ENCODE measurements around the gene ATP2C1.
"Not testable (repeated sequence)": the region's sequence is repeated elsewhere in the genome, so short reads cannot be mapped to it uniquely, and the experiment has no call there.

Gene ATP2C1

DNA sequence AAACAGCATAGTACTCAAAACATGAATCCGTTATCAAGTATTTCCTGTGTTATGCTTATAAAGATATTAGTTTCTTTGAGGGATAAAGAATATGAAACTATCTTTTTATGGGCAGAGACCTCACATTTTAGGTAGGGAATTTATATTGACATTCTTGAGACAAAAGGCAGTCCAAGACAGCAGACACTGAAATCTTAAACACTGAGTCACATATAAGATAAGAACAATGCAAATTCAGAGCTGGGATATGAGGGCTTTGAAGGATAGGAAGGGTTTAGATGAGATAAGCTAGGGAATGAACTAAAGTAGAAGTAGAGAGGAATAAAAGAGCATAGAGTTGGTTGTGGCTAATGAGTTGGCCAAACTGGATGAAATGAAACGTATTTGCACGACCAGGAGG is 74.3 kb downstream of the ATP2C1 start:
- H3K27me3 Mint-ChIP-seq: no peaks in the 10 kb centered on the region
- no peak for ATAC-seq (replicated peaks)
- H3K4me1 Mint-ChIP-seq: no peaks in the 10 kb centered on the region
- H3K4me3 Mint-ChIP-seq: no peak overlapping the region
- H3K9me3 Mint-ChIP-seq: no peaks in the 10 kb centered on the region
- no peak for DNase-seq
- no peak overlapping the region for H3K27ac Mint-ChIP-seq
- peaks cover 54 to 56% of the 10 kb centered on the region in 2 donors for H3K36me3 Mint-ChIP-seq

DNA sequence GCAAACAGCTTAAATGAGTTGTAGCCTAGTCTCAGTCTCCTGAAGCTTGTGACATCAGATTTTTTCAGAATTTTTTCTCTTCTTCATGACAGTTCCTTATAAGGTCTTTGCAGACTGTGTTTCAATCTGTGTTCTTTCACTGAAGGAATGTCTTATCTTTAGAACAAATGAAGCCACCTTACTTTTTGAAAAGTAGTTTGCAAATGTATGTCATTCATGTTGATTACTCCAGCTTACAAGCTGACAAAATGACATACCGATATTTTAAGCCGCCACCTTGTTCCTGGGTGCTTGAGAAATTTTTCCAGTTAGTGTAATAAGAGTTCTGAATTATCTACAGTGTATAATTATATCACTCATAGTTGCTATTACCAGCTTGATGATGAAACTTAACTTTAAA is 75.7 kb downstream of the ATP2C1 start:
- no peak overlapping the region for H3K27ac Mint-ChIP-seq
- H3K36me3 Mint-ChIP-seq: peaks cover 54 to 58% of the 10 kb centered on the region in 2 donors
- H3K4me3 Mint-ChIP-seq: no peak overlapping the region
- ATAC-seq (replicated peaks) (no peak), DNase-seq (no peak)
- no peaks in the 10 kb centered on the region for H3K9me3 Mint-ChIP-seq
- H3K4me1 Mint-ChIP-seq: no peaks in the 10 kb centered on the region
- no peaks in the 10 kb centered on the region for H3K27me3 Mint-ChIP-seq

DNA sequence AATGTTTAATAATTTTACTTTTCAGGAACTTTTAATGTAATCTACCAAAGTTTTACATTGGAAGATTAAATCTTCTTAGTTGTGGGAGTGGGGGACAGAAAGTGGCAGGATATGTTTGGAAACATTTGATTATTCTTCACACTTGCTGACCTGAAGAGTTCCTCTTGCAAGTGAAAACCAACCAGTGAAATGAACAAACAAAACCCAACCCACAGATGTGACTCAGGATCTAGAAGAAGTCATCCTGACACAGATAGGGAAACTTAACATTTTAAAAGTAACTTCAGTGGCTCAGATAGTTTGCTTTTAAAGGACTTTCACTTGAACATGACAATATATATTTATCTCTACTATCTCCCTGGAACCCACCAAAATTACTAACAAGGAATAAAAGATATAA is 77.3 kb downstream of the ATP2C1 start:
- ATAC-seq (replicated peaks): no peak
- no peaks in the 10 kb centered on the region for H3K9me3 Mint-ChIP-seq
- H3K27me3 Mint-ChIP-seq: no peaks in the 10 kb centered on the region
- no peak for DNase-seq
- peaks cover 43 to 54% of the 10 kb centered on the region in 2 donors for H3K36me3 Mint-ChIP-seq
- H3K4me3 Mint-ChIP-seq: no peak overlapping the region
- no peak overlapping the region for H3K27ac Mint-ChIP-seq
- no peaks in the 10 kb centered on the region for H3K4me1 Mint-ChIP-seq

DNA sequence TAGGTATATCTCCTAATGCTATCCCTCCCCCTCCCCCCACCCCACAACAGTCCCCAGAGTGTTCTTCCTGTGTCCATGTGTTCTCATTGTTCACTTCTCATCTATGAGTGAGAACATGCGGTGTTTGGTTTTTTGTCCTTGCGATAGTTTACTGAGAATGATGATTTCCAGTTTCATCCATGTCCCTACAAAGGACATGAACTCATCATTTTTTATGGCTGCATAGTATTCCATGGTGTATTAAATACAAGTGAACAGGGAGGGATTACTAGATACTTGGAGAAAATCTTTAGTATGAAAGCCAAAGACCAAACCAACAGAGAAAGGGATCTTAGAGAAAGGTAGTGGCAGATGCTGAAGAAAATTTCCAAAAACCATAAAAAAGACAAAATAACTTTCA is 78.7 kb downstream of the ATP2C1 start:
- H3K9me3 Mint-ChIP-seq; DNase-seq; H3K4me1 Mint-ChIP-seq; H3K27me3 Mint-ChIP-seq; H3K4me3 Mint-ChIP-seq; ATAC-seq (replicated peaks): not testable (repeated sequence)
- H3K27ac Mint-ChIP-seq: peak overlapping the region; percentile 38
- peaks cover 43 to 56% of the 10 kb centered on the region in 2 donors for H3K36me3 Mint-ChIP-seq

DNA sequence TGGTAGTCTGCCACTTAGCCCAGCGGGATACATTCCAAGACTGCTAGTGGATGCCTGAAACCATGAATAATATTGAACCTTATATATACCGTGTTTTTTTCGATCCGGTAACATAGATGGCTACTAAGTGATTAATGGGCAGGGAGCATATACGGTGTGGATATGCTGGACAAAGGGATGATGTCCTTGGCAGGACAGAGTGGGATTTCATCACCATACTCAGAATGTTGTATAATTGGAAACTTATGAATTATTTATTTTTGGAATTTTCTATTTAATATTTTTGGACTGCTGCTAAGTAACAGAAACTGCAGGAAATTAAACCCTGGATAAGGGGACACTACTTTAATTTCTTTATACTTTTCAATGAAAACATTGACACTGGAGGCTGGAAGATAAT is 79.5 kb downstream of the ATP2C1 start:
- DNase-seq (no peak), ATAC-seq (replicated peaks) (no peak)
- Mint-ChIP-seq H3K4me1 (peaks cover 0 to 2% of the 10 kb centered on the region in 2 donors), H3K9me3 (no peaks in the 10 kb centered on the region), H3K4me3 (no peak overlapping the region), H3K27me3 (no peaks in the 10 kb centered on the region), H3K27ac (no peak overlapping the region), H3K36me3 (peaks cover 38 to 51% of the 10 kb centered on the region in 2 donors)

DNA sequence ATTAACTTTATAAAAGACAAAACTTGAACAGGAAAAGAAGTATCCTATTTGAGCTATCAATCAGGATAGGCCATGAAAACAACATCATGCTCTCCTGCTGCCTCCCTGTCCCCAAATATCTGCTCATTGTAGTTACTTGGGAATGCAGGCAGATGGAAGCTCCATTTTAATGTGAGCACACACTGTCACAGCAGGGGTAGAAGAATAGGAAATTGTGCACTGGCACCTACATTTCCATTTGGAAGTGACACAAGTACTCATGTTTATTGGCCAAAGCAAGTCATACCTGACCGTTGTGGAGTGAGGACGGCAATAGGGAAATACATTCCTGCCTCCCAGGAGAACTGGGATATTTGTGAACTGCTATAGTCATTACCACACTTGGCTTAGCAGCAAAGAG is 80.3 kb downstream of the ATP2C1 start:
- H3K27me3 Mint-ChIP-seq: no peaks in the 10 kb centered on the region
- no peak for DNase-seq
- H3K36me3 Mint-ChIP-seq: peaks cover 38 to 46% of the 10 kb centered on the region in 2 donors
- no peak overlapping the region for H3K4me3 Mint-ChIP-seq
- no peak for ATAC-seq (replicated peaks)
- no peaks in the 10 kb centered on the region for H3K9me3 Mint-ChIP-seq
- H3K4me1 Mint-ChIP-seq: peaks cover 0 to 2% of the 10 kb centered on the region in 2 donors
- H3K27ac Mint-ChIP-seq: no peak overlapping the region

DNA sequence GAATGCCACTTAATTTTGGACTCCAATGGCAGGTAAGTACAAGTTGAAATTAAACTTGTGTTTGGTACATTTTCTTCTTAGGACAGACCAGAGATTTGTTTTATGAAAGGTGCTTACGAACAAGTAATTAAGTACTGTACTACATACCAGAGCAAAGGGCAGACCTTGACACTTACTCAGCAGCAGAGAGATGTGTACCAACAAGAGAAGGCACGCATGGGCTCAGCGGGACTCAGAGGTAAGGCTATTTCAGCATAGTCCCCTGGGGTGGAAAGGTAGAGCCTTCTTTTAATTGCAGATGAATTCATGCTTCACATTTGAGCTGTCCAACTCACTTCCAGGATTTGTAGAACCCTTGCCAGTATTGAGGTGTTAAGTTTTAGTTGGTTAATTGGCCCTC is 81.4 kb downstream of the ATP2C1 start:
- H3K4me1 Mint-ChIP-seq: peaks cover 0 to 2% of the 10 kb centered on the region in 2 donors
- no peaks in the 10 kb centered on the region for H3K9me3 Mint-ChIP-seq
- H3K27me3 Mint-ChIP-seq: no peaks in the 10 kb centered on the region
- ATAC-seq (replicated peaks) (no peak), DNase-seq (no peak)
- no peak overlapping the region for H3K27ac Mint-ChIP-seq
- H3K36me3 Mint-ChIP-seq: peaks cover 33 to 40% of the 10 kb centered on the region in 2 donors
- no peak overlapping the region for H3K4me3 Mint-ChIP-seq

DNA sequence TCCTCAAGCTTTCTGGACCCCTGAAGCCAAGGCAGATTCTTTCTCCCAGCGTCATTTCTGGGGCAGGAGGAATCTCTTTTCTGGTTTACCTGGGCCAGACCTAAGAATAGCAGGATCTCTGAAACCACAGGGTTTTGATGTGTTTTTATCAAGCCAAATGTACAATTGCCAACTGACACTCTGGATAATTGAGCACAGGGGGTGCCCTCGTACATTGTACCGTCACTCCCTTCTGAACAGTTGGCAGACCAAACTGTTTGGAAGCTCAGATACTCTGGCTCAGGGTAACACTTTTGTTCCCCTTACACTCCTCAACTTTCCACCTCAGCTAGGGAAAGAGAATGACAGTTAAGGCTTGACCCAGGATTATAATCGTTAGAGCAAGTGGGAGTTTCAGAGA is 82.8 kb downstream of the ATP2C1 start:
- Mint-ChIP-seq H3K36me3 (peaks cover 22 to 38% of the 10 kb centered on the region in 2 donors), H3K27me3 (no peaks in the 10 kb centered on the region), H3K9me3 (no peaks in the 10 kb centered on the region), H3K27ac (no peak overlapping the region), H3K4me1 (peaks cover 0 to 2% of the 10 kb centered on the region in 2 donors), H3K4me3 (no peak overlapping the region)
- ATAC-seq (replicated peaks): no peak
- no peak for DNase-seq

DNA sequence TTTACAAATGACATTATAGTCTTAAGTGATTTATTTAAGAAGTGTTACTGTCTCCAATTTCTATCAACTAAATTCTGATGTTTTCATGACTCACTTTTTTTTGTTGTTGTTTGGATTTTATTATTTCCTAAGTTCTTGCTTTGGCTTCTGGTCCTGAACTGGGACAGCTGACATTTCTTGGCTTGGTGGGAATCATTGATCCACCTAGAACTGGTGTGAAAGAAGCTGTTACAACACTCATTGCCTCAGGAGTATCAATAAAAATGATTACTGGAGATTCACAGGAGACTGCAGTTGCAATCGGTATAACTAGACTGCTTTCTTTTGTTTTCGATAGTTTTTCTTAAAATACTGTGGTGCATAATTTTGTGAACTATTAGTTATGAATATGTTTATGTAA is 85.2 kb downstream of the ATP2C1 start:
- Mint-ChIP-seq H3K27ac (no peak overlapping the region), H3K36me3 (peaks cover 13 to 32% of the 10 kb centered on the region in 2 donors), H3K27me3 (no peaks in the 10 kb centered on the region), H3K4me1 (peaks cover 0 to 2% of the 10 kb centered on the region in 2 donors), H3K9me3 (no peaks in the 10 kb centered on the region), H3K4me3 (no peak overlapping the region)
- no peak for DNase-seq
- no peak for ATAC-seq (replicated peaks)

DNA sequence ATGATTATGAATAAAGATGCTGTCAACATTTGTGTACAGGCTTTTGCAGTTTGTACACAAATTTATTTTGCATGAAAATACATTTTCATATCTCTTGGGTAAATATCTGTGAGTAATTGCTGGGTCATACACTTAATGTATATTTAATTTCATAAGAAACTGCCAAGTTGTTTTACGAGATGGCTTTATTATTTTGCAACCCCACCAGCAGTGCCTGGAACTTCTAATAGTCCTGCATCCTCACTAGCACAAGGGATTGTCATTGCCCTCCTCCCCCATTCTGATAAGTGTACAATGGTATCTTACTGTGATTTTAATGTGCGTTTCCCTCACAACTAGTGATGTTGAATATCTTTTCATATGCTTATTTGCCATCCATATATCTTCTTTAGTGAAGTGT is 87.6 kb downstream of the ATP2C1 start:
- no peak for DNase-seq
- Mint-ChIP-seq H3K27ac (no peak overlapping the region), H3K27me3 (no peaks in the 10 kb centered on the region), H3K4me1 (peaks cover 0 to 2% of the 10 kb centered on the region in 2 donors), H3K36me3 (peaks cover 17 to 32% of the 10 kb centered on the region in 2 donors), H3K9me3 (no peaks in the 10 kb centered on the region), H3K4me3 (no peak overlapping the region)
- ATAC-seq (replicated peaks): no peak

DNA sequence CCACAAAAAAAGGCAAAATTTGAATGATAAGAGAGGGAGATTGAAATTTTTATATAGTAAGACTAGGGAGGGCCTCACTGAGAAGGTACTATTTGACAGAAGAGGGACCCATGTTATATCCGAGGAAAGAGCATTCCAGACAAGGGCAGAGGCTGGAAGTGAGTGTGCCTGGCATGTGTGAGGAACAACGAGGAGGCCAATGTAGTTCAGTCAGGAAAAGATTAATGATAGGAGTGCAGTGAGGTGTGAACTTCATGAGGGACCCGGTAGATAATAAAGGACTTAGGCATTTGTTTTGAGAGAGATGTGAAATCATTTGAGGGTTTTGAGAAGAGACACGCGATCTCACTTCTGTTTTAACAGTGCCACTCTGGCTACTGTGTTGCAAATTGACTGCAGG is 96.4 kb downstream of the ATP2C1 start:
- ATAC-seq (replicated peaks): no peak
- Mint-ChIP-seq H3K27me3 (no peaks in the 10 kb centered on the region), H3K36me3 (peaks cover 22 to 45% of the 10 kb centered on the region in 2 donors), H3K4me1 (peaks cover 0 to 3% of the 10 kb centered on the region in 2 donors), H3K9me3 (no peaks in the 10 kb centered on the region), H3K4me3 (no peak overlapping the region), H3K27ac (no peak overlapping the region)
- DNase-seq: no peak

DNA sequence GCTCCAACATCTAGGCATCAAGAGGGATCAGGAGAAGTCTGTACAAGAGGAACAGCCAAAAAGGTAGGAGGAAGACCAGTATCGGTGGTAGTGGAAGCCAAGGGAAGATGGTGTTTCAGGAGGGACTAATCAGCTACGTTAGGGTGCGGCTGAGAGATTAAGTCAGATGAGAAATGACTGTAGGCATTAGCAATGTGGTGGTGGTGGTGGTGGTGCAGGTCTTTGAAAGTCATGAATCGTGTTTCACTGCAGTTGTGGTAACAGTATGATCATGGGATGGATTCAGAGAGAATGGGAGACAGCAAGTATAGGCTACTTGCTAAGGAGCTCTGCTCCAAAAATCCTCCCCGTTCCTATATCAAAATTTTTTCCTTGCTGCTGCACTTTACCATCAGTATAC is 97.2 kb downstream of the ATP2C1 start:
- no peaks in the 10 kb centered on the region for H3K27me3 Mint-ChIP-seq
- DNase-seq (no peak), ATAC-seq (replicated peaks) (no peak)
- peak overlapping the region; percentile 9 for H3K27ac Mint-ChIP-seq
- H3K36me3 Mint-ChIP-seq: peaks cover 18 to 40% of the 10 kb centered on the region in 2 donors
- H3K4me3 Mint-ChIP-seq: no peak overlapping the region
- peaks cover 0 to 3% of the 10 kb centered on the region in 2 donors for H3K4me1 Mint-ChIP-seq
- no peaks in the 10 kb centered on the region for H3K9me3 Mint-ChIP-seq

DNA sequence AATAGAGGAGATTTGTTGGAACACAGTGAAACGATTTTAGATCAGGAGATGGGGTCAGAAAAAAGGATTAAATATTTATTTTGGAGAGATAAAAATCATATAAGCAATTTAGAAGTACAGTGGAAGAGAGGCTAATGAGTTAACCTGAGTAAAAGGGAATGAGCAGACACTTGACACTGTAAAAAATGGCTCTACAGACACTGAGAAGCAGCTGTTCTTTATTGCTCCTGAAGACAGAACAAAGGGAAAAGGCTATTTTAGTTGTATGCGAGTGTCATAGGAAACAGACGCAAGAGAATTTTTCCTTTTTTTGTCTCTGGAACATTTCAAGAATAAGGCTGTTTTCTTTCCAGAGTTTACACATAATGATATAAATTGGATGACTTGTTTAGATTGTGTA is 98.5 kb downstream of the ATP2C1 start:
- no peak overlapping the region for H3K27ac Mint-ChIP-seq
- no peaks in the 10 kb centered on the region for H3K27me3 Mint-ChIP-seq
- peaks cover 18 to 32% of the 10 kb centered on the region in 2 donors for H3K36me3 Mint-ChIP-seq
- ATAC-seq (replicated peaks) (no peak), DNase-seq (no peak)
- no peaks in the 10 kb centered on the region for H3K9me3 Mint-ChIP-seq
- H3K4me1 Mint-ChIP-seq: peaks cover 0 to 3% of the 10 kb centered on the region in 2 donors
- H3K4me3 Mint-ChIP-seq: no peak overlapping the region

DNA sequence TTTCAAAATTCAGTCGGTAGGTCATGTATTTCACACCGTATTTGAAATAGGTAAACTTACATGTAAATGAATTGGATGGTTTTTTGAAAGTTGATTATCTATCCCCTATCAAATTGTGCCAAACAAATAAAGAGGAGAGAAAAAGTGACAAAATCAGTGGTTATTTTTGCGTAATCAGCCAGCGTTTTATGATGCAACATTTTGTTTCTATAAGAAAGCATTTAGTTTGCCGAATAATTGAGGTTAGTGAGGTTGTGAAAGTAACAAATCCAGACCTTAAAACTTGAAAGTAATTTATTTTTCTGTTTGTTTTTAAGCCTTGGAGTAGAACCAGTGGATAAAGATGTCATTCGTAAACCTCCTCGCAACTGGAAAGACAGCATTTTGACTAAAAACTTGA is 103.4 kb downstream of the ATP2C1 start:
- no peaks in the 10 kb centered on the region for H3K4me1 Mint-ChIP-seq
- DNase-seq (no peak), ATAC-seq (replicated peaks) (no peak)
- no peak overlapping the region for H3K4me3 Mint-ChIP-seq
- H3K9me3 Mint-ChIP-seq: no peaks in the 10 kb centered on the region
- H3K27me3 Mint-ChIP-seq: no peaks in the 10 kb centered on the region
- H3K27ac Mint-ChIP-seq: no peak overlapping the region
- H3K36me3 Mint-ChIP-seq: peaks cover 6 to 13% of the 10 kb centered on the region in 2 donors

DNA sequence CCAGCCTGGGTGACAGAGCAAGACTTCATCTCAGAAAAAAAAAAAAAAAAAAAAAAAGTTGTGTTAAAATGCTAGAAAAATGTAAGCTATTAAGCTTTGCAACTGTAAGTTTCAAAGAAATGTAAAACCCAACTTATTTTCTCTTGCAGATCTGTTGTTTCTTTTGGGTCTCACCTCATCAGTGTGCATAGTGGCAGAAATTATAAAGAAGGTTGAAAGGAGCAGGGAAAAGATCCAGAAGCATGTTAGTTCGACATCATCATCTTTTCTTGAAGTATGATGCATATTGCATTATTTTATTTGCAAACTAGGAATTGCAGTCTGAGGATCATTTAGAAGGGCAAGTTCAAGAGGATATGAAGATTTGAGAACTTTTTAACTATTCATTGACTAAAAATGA is 107.2 kb downstream of the ATP2C1 start:
- H3K36me3 Mint-ChIP-seq: peaks cover 9 to 27% of the 10 kb centered on the region in 2 donors
- H3K27ac Mint-ChIP-seq: no peak overlapping the region
- H3K9me3 Mint-ChIP-seq: no peaks in the 10 kb centered on the region
- no peak overlapping the region for H3K4me3 Mint-ChIP-seq
- H3K27me3 Mint-ChIP-seq: no peaks in the 10 kb centered on the region
- no peak for DNase-seq
- no peak for ATAC-seq (replicated peaks)
- H3K4me1 Mint-ChIP-seq: no peaks in the 10 kb centered on the region

DNA sequence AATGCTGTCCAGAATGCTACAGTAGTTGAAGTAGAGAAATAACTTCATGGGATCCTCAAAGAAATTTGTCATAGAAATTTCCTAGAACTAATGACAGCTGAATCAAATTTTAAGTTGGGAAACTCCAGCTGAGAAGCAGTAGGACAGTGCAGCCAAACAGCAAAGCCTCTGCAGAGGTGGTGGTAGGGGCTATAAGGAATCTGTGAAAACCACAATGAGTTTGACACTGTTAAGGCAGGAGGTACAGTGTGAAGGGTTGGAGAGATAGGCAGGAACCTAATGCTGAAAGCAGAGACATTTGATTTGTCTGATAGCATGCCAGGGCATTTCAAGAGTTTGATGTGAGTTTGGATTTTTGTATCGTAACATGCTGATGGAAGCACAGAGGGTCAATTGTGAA is 110.7 kb downstream of the ATP2C1 start:
- H3K27ac Mint-ChIP-seq: no peak overlapping the region
- ATAC-seq (replicated peaks) (no peak), DNase-seq (no peak)
- H3K36me3 Mint-ChIP-seq: peaks cover 23 to 44% of the 10 kb centered on the region in 2 donors
- H3K27me3 Mint-ChIP-seq: no peaks in the 10 kb centered on the region
- H3K9me3 Mint-ChIP-seq: no peaks in the 10 kb centered on the region
- peaks cover 5% of the 10 kb centered on the region in 2 donors for H3K4me1 Mint-ChIP-seq
- H3K4me3 Mint-ChIP-seq: no peak overlapping the region
